Activated T-helper 1 cell treated with anti-CD3 and anti-CD28 coated beads, Interleukin-2, amount 50 U/mL, for 16 hours (primary cell): ENCODE data around the gene TANC1.
"Not testable (repeated sequence)": the region's sequence is repeated elsewhere in the genome, so short reads cannot be mapped to it uniquely, and the experiment has no call there.

Source experiments
- DNase-seq, 2 donors: peaks; one replicate each; pipeline ENCODE4 v3.0.0-alpha.2; 2020; ENCODE audit warnings: low read depth in 1 of 2, low spot score in 1 of 2

TANC1 gene

DNA sequence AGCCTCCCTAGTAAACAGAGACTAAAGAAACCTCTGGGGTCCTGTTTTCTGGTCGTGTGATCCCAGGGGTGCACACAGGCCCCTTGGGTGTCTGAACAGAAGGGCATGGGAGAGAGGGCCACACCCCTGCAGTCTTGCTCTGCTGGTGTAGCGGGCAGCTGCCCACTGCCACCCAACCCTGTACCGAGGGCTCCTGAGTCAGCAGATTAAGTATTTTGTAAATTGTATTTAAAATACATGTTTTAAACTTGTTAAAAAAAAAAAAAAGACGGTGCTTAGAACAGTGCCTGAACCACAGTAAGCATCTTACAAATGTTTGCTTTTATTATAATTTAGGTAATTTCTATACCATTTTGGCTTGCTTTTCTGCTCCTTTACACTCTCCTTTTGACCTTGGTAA lies 113.7 kb downstream of the TANC1 start:
- no peak for DNase-seq

DNA sequence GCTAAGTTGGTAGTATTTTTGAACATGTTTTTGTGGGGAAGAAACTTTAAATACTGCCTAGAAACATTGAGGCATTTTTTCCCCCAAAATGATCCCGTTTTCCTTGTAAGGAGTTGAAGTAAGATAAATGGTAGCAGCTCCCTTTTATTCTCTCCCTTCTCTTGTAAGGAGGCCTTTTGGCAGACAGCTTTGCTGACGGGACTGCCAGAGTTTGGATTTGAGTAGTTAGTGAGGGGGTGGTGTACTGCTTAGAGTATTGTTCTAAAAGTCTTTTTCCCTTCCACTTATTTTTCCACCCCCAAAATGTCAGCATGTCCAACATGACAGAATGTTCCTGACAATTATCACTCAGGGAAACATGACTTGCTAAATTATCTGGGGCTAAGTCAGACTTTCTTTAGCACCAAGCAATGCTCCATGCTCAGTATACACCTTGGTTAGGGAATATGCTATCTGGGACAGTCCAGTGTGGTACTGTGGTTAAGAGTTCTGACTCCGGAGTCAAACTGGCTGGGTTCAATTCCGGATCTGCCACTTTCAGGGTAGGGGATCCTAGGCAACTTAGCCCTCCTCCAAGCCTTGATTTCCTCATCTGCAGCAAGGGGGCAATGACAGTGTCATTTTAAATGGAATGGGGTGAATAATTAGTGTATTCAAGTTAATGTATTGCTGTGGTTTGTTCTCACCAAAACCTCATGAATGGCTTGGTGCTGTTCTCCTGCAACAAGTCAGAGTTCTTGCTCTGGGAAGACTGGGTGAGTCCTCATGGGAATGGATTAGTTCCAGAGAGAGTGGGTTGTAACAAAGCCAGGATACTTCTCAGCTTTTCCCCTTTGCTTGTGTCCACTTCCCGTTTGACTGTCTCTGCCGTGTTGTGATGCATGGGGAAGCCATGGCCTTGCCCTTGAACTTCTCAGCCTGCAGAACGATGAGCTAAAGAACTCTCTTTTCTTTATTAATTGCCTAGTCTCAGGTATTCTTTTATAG lies 116.2 kb downstream of the TANC1 start:
- no peak for DNase-seq

GRCh38 chr2:159086342-159086741 lies 117.9 kb downstream of the TANC1 start:
- DNase-seq: no peak

GRCh38 chr2:159086826-159087225 lies 118.4 kb downstream of the TANC1 start:
- DNase-seq: no peak

DNA sequence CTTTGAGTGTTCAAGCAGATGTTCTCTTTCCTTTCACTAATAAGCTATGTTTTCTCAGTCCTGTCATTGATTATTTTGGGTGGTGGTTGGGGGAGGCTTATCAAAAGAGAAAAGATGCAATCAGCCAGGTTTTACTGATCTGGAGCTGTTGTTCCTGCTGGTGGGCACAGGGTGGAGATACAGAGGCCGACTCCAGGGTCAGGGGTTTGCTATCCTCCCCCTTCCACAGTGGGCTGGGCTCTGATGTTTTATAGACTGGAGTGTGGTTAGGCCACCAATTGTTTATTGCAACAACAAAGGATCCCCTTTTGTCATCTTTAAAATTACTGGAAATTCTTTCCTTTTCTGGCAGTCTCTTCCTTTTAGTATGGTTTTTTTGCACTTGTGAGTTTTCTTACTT lies 120.5 kb downstream of the TANC1 start:
- DNase-seq: no peak

DNA sequence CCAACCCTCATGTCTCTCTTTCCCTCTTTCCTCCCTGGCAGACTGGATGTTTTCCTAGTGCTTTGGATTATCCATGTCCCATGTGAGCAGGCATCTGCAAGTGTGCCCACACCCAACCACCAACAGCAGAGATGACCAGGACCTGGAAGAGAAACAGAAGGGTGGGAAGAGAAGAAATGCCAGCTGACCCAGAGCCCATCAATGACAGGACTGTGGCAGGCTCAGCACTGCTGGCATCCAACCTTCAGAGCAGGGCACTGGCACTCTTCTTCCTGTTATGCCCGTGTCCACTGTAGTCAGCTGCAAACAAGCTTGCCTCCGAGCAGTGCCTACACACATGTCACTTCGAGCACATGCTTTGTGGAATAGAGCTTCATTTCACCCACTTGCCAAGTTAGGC lies 121.1 kb downstream of the TANC1 start:
- DNase-seq: no peak

DNA sequence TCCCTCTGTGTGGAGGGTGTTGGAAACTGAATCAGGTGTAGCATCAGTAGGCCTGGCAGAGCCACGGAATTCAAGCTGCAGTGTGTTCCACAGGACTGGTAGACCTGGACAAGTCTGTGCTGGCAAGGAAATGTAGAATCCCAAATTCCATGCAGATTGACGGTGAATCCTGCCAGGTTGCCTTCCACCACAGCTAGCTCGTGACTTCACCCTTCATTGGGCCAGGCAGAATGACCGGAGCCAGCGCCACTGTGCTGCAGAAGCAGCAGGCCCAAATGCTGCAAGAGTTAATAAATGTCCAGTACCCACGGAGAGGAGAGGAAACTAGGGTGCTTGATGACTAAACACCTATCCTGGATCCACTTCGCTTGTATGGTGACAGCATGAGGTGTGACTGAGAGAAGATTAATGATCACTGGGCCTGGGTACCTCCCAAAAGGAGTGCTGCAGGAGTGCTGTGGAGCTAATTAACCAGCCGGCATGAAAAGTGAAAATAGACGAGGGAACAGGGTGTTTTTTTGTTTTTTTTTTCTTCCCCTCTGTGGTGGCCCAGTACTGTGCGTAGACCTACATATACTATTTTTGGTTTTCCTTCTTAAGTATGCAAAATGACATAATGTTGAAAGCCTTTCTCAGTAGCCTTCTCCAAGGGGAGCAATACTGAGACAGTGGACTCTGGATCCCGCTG lies 122.2 kb downstream of the TANC1 start:
- DNase-seq: no peak

- DNase-seq: no peak
Measured at GRCh38 chr2:159091381-159091780, 122.9 kb downstream of the TANC1 start.

DNA sequence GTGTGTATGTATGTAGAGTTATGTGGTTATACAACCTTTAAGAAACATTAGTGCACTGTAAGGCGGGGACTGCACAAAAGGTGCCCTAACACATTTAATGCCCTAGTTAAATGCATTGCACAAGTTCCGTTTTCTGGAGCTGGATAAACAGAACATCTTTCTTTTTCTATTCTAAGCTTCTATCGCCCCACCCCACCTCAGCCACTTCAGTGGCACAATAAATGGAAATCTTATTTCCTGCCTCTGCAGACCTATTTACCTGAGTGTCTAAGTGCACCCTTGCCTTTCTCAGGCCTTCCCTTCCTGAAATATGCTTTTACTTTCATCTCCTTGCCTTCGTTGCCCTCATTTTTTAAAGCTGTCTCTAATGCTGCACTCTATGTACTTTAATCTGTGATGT lies 123.5 kb downstream of the TANC1 start:
- no peak for DNase-seq

DNA sequence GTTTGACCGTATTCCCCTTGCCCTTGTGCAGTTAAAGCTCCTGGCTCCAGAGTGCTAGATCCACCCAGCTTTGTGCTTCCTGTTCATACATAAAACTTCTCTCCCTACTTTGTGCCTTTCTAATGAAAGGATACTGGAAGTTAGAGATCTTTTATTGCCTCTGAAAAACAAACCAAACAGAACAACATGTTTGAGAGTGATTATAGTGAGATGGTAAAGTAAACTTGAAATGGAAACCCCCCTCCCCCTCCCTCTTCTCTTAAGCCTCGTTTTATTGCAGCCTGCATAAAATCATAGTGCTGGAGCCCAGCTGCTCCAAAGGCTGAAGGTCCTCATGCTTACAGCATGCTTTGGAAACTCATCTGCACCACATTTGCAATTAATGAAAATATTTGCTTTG lies 125.1 kb downstream of the TANC1 start:
- no peak for DNase-seq

DNA sequence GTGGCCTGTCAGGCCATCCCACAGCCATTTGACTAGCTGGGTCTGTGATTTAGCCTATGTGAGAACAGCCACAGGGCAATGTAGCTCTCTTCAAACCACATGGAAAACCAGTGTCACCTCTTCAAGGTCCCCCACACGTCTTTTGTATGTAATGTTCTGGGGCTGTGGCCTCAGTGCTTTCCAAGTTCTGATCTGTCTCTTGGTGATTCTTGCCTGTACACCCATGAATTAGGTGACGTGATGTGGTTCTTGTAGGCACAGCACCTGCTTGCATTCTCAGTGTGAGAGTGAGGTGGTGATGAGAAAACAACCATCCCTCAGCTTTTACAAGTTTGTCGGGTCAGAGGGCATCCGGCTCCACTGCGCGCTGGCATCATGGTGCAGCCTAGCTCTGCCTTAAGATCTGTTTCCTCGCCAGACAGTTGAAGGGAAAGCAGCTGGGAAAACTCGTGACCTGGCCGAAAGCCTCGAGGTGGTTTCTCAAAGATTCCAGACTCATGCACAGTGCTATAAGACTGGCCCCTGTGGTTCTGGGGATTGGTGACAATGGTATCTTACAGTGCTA lies 125.8 kb downstream of the TANC1 start:
- DNase-seq: no peak

- no peak for DNase-seq
Measured at GRCh38 chr2:159095813-159096212, 127.4 kb downstream of the TANC1 start.

DNA sequence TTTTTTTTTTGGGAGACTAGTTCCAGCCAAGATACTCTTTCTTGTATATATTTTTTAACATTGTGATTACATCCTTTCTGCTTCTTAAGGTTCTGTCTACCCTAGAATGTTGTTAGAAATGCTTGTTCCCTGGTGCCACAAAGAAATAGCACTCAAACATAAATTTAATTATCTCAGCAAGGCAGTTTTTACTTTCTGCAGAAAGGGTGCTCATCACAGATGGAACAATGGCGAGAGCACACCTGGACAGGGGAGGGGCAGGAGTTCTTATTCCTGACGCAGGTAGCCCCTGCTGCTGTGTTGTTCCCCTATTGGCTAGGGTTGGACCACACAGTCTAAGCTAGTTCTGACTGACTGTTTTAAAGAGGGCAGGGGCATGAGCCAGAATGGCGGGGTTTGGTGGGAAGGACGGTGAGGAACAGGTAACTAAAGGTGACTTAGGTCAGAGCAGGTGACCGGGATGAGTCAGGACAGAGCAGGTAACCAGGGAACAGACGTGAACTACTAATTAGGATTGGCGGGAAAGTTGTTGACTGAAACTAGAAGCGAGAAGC lies 127.9 kb downstream of the TANC1 start:
- DNase-seq: not testable (repeated sequence)

DNA sequence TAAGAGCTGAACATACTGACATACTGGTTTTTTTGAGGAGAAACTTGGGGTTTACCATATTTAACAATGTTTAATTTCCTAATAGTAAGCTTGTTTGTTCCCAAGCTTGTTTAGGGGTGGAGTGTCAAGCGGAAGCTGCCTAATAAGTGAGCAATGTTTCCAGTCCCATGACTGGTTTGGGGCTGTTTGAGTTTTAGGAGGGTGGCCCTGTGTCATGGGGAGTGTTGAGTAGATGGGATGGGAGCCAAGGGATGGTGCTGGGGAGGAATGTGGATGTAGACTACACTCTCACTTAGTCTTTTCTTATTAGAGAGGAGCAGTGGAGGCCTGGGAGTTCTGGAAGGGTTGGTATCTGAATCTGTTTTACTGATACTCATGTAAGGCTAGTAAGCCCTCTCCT lies 128.5 kb downstream of the TANC1 start:
- DNase-seq: no peak

GRCh38 chr2:159098361-159098760 lies 129.9 kb downstream of the TANC1 start:
- DNase-seq: no peak

GRCh38 chr2:159098921-159099411 lies 130.5 kb downstream of the TANC1 start:
- no peak for DNase-seq

GRCh38 chr2:159101755-159102489 lies 133.5 kb downstream of the TANC1 start:
- no peak for DNase-seq

- DNase-seq: no peak
Measured at GRCh38 chr2:159103411-159103810, 135.0 kb downstream of the TANC1 start.

- no peak for DNase-seq
Measured at GRCh38 chr2:159106109-159106508, 137.7 kb downstream of the TANC1 start.

DNA sequence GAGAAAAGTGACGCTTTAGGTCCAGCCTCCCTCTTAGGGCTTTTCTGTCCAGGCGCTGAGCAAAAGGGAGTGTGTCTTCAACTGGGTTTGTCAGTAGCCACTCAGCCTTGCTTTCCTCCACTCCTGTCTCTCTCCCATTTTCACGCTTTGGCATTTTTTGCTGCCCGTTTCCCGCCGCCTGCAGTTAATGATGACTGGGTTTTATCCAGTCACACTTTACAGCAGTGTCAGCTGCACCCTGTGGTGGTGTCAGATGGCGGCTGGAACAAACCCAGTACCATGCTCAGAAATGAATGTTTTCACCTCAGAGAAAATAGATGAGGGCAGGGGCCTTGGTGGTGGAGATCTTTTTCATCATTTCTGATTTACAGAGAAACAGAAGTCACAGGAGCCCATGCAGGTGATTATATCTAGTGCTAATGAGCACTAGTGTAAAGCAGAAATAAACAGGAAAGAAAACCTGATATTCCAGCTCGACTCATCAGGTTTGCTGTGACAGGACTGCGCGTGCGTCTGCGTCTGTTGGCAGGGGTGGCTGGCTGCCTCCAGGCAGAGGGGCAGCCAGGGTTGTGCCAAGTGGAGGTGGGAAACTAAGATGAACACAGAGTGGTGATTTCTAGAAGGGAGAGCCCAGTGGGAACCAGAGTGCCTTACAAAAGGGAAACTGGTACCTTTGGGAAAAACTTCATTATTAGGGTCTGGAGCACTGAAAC lies 139.9 kb downstream of the TANC1 start:
- no peak for DNase-seq
